ENCODE results near the gene PIAS1.
"Not testable (repeated sequence)": the region's sequence is repeated elsewhere in the genome, so short reads cannot be mapped to it uniquely, and the experiment has no call there.

PIAS1 gene

GRCh38 chr15:68053701-68054627 lies at the start of gene PIAS1:
PIAS1 (plus strand) TSS chr15:68054315; CDS start chr15:68054327, 12 bp downstream.
- peak; percentile 94 for DNase-seq

- not testable (repeated sequence) for DNase-seq
Observed at GRCh38 chr15:68007642-68008041, 46.5 kb upstream of the PIAS1 start.

- no peak for DNase-seq
Observed at GRCh38 chr15:68010361-68011153, 43.6 kb upstream of the PIAS1 start.

GRCh38 chr15:68012911-68013310 lies 41.2 kb upstream of the PIAS1 start:
- no peak for DNase-seq

GRCh38 chr15:68014219-68014618 lies 39.9 kb upstream of the PIAS1 start:
- DNase-seq: no peak

- no peak for DNase-seq
Observed at GRCh38 chr15:68015244-68015643, 38.9 kb upstream of the PIAS1 start.

GRCh38 chr15:68017201-68017600 lies 36.9 kb upstream of the PIAS1 start:
- DNase-seq: no peak

- DNase-seq: no peak
Observed at GRCh38 chr15:68018797-68019444, 35.2 kb upstream of the PIAS1 start.

- DNase-seq: no peak
Observed at GRCh38 chr15:68019814-68020525, 34.1 kb upstream of the PIAS1 start.

GRCh38 chr15:68020685-68021084 lies 33.4 kb upstream of the PIAS1 start:
- DNase-seq: no peak

- no peak for DNase-seq
Observed at GRCh38 chr15:68022061-68022460, 32.1 kb upstream of the PIAS1 start.

- DNase-seq: no peak
Observed at GRCh38 chr15:68023307-68024101, 30.6 kb upstream of the PIAS1 start.

GRCh38 chr15:68025835-68026424 lies 28.2 kb upstream of the PIAS1 start:
- DNase-seq: no peak

- DNase-seq: no peak
Observed at GRCh38 chr15:68027388-68027787, 26.7 kb upstream of the PIAS1 start.

GRCh38 chr15:68028137-68028887 lies 25.8 kb upstream of the PIAS1 start:
- DNase-seq: no peak

GRCh38 chr15:68028888-68029207 lies 25.3 kb upstream of the PIAS1 start:
- DNase-seq: no peak

- DNase-seq: no peak
Observed at GRCh38 chr15:68029959-68030358, 24.2 kb upstream of the PIAS1 start.

- no peak for DNase-seq
Observed at GRCh38 chr15:68031404-68031803, 22.7 kb upstream of the PIAS1 start.

GRCh38 chr15:68032672-68033071 lies 21.4 kb upstream of the PIAS1 start:
- no peak for DNase-seq

GRCh38 chr15:68034081-68034480 lies 20.0 kb upstream of the PIAS1 start:
- DNase-seq: no peak
